CD1c-positive myeloid dendritic cell (primary cell): Measurements from ENCODE around the gene LRG1.

ENCODE experiments used
- DNase-seq: peaks from one replicate; pipeline ENCODE4 v3.0.0-alpha.2; 2016; ENCODE audit errors: extremely low spot score

The LRG1 gene

GRCh38 chr19:4495471-4495870, 44.4 kb downstream of the LRG1 start:
- no peak for DNase-seq

GRCh38 chr19:4494691-4495064, 45.2 kb downstream of the LRG1 start:
- no peak for DNase-seq

DNA sequence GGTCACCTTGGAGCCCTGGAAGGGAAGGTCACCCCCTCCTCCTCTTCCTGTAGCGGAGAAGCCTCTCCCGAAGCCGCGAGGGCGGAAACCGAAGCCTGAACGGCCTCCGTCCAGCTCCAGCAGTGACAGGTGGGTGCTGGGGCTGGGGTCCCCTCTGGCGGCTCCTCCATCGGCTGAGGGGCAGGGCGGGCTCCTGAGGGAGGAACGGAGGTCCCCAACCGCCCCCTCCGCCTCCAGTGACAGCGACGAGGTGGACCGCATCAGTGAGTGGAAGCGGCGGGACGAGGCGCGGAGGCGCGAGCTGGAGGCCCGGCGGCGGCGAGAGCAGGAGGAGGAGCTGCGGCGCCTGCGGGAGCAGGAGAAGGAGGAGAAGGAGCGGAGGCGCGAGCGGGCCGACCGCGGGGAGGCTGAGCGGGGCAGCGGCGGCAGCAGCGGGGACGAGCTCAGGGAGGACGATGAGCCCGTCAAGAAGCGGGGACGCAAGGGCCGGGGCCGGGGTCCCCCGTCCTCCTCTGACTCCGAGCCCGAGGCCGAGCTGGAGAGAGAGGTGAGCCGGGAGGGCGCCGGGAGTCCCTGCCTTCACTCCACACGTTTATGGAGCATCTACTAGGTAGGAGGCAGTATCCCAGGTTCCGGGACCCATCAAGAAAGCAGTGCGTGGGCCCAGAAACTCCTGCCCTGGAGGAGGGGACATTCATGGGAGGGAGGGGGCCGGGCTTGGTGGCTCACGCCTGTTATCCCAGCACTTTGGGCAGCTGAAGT, 45.7 kb downstream of the LRG1 start:
- no peak for DNase-seq

DNA sequence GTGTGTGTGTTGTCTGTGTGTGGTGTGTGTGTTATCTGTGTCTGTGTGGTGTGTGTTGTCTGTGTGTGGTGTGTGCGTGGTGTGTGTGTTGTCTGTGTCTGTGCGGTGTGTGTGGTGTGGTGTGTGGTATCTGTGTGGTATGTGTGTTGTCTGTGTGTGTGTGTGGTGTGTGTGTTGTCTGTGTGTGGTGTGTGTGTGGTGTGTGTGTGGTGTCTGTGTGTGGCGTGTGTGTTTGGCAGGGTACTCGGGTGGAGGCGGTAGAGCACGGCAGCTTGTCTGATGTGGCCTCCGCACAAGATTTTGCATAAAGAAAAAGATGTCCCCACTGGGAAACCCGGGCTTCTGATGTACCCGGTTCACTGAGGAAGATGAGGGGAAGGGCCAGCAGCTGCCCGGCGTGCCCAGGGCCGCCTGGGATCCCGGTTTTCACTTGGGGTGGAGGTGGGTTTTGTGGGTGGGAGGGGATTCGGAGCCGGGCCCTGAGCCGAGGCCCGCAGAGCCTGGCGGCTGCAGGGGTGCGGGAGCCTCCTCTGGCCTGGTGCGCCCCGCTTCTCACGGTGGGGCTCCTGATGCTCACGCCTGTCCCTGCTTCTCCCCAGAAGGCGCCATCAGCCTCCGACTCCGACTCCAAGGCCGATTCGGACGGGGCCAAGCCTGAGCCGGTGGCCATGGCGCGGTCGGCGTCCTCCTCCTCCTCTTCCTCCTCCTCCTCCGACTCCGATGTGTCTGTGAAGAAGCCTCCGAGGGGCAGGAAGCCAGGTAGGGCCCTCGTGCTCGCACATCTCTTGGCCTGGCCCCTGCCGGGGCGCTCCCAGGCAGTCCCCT, 46.5 kb downstream of the LRG1 start:
- DNase-seq: no peak

DNA sequence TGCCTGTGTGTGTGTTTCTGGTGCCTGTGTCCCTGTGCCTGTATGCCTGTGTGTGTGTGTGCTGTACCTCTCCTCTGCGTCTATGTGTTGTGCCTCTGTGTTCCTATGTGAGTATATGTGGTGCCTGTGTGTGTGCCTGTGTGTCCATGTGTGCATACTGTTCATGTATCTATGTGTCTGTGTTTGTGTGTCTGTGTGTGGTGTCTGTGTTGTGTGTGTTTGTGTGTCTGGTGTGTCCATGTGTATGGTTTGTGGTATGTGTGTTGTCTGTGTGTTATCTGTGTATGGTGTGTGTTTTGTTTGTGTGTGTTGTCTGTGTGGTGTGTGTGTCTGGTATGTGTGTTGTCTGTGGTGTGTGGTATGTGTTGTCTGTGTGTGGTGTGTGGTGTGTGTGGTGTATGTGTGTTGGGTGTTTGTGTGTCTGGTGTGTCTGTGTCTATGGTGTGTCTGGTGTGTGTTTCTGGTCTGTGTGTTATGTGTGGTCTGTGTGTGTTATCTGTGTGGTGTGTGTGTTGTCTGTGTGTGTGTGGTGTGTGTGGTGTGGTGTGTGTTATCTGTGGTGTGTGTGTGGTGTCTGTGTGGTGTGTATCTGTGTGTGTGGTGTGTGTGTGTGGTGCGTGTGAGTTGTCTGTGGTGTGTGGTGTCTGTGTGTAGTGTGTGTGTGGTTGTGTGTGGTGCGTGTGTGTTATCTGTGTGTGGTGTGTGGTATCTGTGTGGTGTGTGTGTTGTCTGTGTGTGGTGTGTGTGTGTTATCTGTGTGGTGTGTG, 47.3 kb downstream of the LRG1 start:
- DNase-seq: no peak

GRCh38 chr19:4491446-4491845, 48.4 kb downstream of the LRG1 start:
- DNase-seq: no peak

DNA sequence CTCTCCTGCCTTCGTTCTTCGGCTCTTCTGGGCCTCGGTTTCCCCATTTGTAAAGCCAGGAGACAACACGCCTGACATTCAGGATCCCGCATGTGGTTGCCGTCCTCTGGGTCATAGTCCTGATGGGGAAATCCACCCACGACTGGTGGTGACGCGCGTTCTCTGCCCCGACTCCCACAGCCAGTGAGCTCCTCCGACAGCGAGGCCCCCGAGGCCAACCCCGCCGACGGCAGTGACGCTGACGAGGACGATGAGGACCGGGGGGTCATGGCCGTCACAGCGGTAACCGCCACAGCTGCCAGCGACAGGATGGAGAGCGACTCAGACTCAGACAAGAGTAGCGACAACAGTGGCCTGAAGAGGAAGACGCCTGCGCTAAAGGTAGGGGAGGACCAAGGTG, 51.3 kb downstream of the LRG1 start:
- DNase-seq: no peak

DNA sequence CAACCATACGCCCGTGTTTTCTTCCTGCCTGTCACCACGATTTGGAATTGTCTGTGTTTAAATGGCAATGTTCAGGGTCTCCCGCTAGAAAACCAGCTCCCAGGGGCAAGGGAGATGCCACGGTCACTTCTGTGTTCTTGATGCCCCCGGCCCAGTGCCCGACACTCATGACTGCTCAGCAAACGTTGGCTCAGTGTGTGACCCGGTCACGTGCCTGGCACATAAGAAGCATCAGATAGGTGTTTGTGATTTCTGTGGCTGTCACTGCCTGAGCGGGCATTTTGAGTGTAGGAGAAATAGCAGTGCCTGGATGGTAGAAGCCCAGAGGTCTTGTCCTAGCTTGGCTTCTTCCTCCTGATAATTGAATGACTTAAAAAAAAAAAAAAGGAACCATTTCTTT, 52.3 kb downstream of the LRG1 start:
- DNase-seq: no peak
